GM13976 (cell line): ENCODE measurements around the gene LRRC27.
"Not testable (repeated sequence)": the region's sequence is repeated elsewhere in the genome, so short reads cannot be mapped to it uniquely, and the experiment has no call there.

Source experiments
- DNase-seq: peaks from one replicate; pipeline ENCODE4 v3.0.0; 2012; ENCODE audit warnings: low spot score
- CTCF ChIP-seq: IDR thresholded peaks from 2 replicates; pipeline ENCODE4 v1.5.1; 2012; ENCODE audit warnings: borderline replicate concordance, mild to moderate bottlenecking; ENCODE audit not compliant: insufficient read depth; ENCODE audit errors: extremely low read depth, missing control alignments, control extremely low read depth
- in situ Hi-C: fragments of 300-500 bp; cut with MboI; formaldehyde crosslinking; loops from one replicate; pipeline ENCODE4 v1.12.0; 2022; ENCODE audit warnings: low sequenced_read_pairs, mixed read lengths, inconsistent platforms; ENCODE audit not compliant: unreplicated experiment

The LRRC27 gene

GRCh38 chr10:132334631-132335188 lies 2.7 kb downstream of the LRRC27 start:
- in situ Hi-C loops, result no loop called here
- no peak for TF ChIP-seq CTCF
- DNase-seq, result no peak

GRCh38 chr10:132335189-132336063 lies 3.4 kb downstream of the LRRC27 start:
- no peak for TF ChIP-seq CTCF
- DNase-seq, result no peak
- in situ Hi-C loops, result no loop called here

- no peak for TF ChIP-seq CTCF
- in situ Hi-C loops, result no loop called here
- DNase-seq, result no peak
Observed at GRCh38 chr10:132336064-132336746, 4.2 kb downstream of the LRRC27 start.

- no peak for DNase-seq
- TF ChIP-seq CTCF, result no peak
- in situ Hi-C loops, result no loop called here
Observed at GRCh38 chr10:132336919-132337407, 5.0 kb downstream of the LRRC27 start.

GRCh38 chr10:132337854-132338253 lies 5.9 kb downstream of the LRRC27 start:
- DNase-seq, in situ Hi-C loops: not testable (repeated sequence)

GRCh38 chr10:132338876-132339275 lies 6.9 kb downstream of the LRRC27 start:
- in situ Hi-C loops, result no loop called here
- DNase-seq, result no peak
- no peak for TF ChIP-seq CTCF

- in situ Hi-C loops, result no loop called here
- DNase-seq, result no peak
- TF ChIP-seq CTCF, result no peak
Observed at GRCh38 chr10:132339276-132339675, 7.3 kb downstream of the LRRC27 start.
